Ectodermal cell (in vitro differentiated cells): ENCODE data around the gene DCAF11.

Experiments used
- H3K27ac ChIP-seq: 2 replicates; pipeline ENCODE4 v1.7.0; 2013; ENCODE audit warnings: mild to moderate bottlenecking, low read depth, low read length; ENCODE audit not compliant: insufficient read depth, poor library complexity, severe bottlenecking
- H3K27me3 ChIP-seq: 2 replicates; pipeline ENCODE4 v1.7.0; 2013; ENCODE audit warnings: mild to moderate bottlenecking, low read length; ENCODE audit not compliant: insufficient read depth, control insufficient read depth, poor library complexity, severe bottlenecking
- H3K36me3 ChIP-seq: one replicate; pipeline ENCODE4 v1.7.0; 2013; ENCODE audit warnings: low read length; ENCODE audit not compliant: control insufficient read depth, insufficient read depth
- H3K4me1 ChIP-seq: one replicate; pipeline ENCODE4 v1.7.0; 2013; ENCODE audit warnings: low read length; ENCODE audit not compliant: control insufficient read depth, insufficient read depth
- H3K4me3 ChIP-seq: 2 replicates; pipeline ENCODE4 v1.7.0; 2013; ENCODE audit warnings: low read depth, low read length, control low read depth; ENCODE audit not compliant: insufficient read depth
- H3K9me3 ChIP-seq: 2 replicates; pipeline ENCODE4 v1.7.0; 2013; ENCODE audit warnings: mild to moderate bottlenecking, low read length, moderate library complexity; ENCODE audit not compliant: control insufficient read depth
- WGBS, 2 experiments: methylation state at CpG; one replicate each; pipeline ENCODE4 v1.1.7; 2013; ENCODE audit warnings: missing lambda C conversion rate in 2 of 2; 5-methylcytosine and 5-hydroxymethylcytosine counted together

Gene DCAF11

GRCh38 chr14:24071144-24071697 is 43.4 kb upstream of the DCAF11 start, which contains the start of gene CPNE6:
CPNE6 (plus strand) TSS chr14:24071562; CDS start chr14:24072937, 1,375 bp downstream.
- H3K4me1 ChIP-seq = no peaks in the 10 kb centered on the region
- H3K4me3 ChIP-seq = no peak within 1 kb of the TSS
- no peaks in the 10 kb centered on the region for H3K9me3 ChIP-seq
- H3K27ac ChIP-seq = no peak within 1 kb of the TSS
- WGBS, 2 experiments = 86 to 89% methylated on average over 19 of the region's 19 CpGs
- H3K36me3 ChIP-seq = no peaks in the 10 kb centered on the region
- no peaks in the 10 kb centered on the region for H3K27me3 ChIP-seq

GRCh38 chr14:24071836-24072430 is 42.6 kb upstream of the DCAF11 start:
- WGBS, 2 experiments = 90 to 91% methylated on average over 12 of the region's 12 CpGs
- no peaks in the 10 kb centered on the region for H3K9me3 ChIP-seq
- no peak overlapping the region for H3K27ac ChIP-seq
- no peaks in the 10 kb centered on the region for H3K4me1 ChIP-seq
- H3K36me3 ChIP-seq = no peaks in the 10 kb centered on the region
- no peaks in the 10 kb centered on the region for H3K27me3 ChIP-seq
- no peak overlapping the region for H3K4me3 ChIP-seq

GRCh38 chr14:24072436-24072835 is 42.1 kb upstream of the DCAF11 start:
- H3K36me3 ChIP-seq = no peaks in the 10 kb centered on the region
- H3K4me3 ChIP-seq = no peak overlapping the region
- no peaks in the 10 kb centered on the region for H3K27me3 ChIP-seq
- no peak overlapping the region for H3K27ac ChIP-seq
- H3K4me1 ChIP-seq = no peaks in the 10 kb centered on the region
- no peaks in the 10 kb centered on the region for H3K9me3 ChIP-seq
- WGBS, 2 experiments = 87 to 88% methylated on average over 7 of the region's 7 CpGs

DNA sequence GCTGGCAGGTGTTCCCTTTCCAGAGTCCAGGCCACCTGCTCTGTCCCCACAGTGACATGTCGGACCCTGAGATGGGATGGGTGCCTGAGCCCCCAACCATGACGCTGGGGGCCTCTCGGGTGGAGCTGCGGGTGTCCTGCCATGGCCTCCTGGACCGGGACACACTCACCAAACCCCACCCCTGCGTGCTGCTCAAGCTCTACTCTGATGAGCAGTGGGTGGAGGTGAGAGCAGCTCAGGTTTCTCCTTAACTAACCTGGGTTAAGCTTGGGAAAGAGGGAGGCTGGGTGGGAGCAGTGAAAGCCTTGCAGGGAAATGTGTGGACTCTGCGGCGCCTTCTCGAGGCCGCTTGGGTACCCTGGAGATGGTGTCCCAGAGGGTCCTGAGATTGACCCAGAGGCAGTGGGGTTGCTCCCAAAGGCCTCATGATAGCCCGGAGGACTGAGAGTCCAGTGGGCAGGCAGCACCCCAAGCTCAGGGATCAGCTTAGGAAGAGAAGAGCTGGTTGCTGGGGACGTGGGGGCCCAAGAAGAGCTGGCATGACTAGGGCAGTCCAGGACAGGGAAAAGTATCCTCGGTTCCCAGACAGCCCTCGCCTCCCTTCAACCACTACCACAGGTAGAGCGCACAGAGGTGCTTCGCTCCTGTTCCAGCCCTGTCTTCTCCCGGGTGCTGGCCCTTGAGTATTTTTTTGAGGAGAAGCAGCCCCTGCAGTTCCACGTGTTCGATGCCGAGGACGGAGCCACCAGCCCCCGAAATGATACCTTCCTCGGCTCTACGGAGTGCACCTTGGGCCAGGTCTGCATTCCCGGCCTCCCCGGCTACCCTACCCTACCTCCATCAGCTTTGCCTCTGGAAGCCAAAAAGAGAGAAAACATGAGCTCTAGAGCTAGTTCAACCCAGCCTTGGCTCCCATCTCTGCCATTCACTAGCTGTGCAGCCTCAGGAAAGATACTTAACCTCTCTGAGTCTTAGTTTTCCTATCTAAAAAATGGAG is 41.4 kb upstream of the DCAF11 start:
- Histone ChIP-seq H3K4me1 (peaks cover 5% of the 10 kb centered on the region), H3K27ac (no peak overlapping the region), H3K4me3 (no peak overlapping the region), H3K27me3 (no peaks in the 10 kb centered on the region), H3K9me3 (no peaks in the 10 kb centered on the region), H3K36me3 (no peaks in the 10 kb centered on the region)
- WGBS, 2 experiments = 87 to 88% methylated on average over 26 of the region's 26 CpGs

- no peak overlapping the region for H3K4me3 ChIP-seq
- 89 to 91% methylated on average over 10 to 11 of the region's 11 CpGs for WGBS, 2 experiments
These were observed 39.7 kb upstream of the DCAF11 start for GRCh38 chr14:24074625-24075484.

GRCh38 chr14:24075485-24076301 is 38.9 kb upstream of the DCAF11 start:
- WGBS, 2 experiments = 86% methylated on average over 11 of the region's 11 CpGs
- H3K27me3 ChIP-seq = peaks cover 7% of the 10 kb centered on the region

More at GRCh38 chr14:24074625-24075484, 39.7 kb upstream of the DCAF11 start:
- Histone ChIP-seq H3K4me1 (peaks cover 18% of the 10 kb centered on the region), H3K27me3 (no peaks in the 10 kb centered on the region), H3K36me3 (no peaks in the 10 kb centered on the region), H3K27ac (no peak overlapping the region), H3K9me3 (no peaks in the 10 kb centered on the region)

DNA sequence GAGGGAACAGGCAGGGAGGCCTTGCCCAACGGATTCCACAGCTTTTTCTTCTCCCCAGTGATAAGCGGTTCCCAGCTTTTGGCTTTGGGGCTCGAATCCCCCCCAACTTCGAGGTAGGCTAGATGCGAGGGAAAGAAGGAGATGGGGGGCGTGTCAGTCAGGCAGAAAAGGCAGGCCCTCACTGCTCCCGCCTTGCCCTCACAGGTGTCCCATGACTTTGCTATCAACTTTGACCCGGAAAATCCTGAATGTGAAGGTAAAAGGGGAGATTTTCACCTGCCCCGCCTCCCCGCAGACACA is 38.3 kb upstream of the DCAF11 start:
- Histone ChIP-seq H3K9me3 (no peaks in the 10 kb centered on the region), H3K4me1 (peaks cover 25% of the 10 kb centered on the region), H3K27ac (no peak overlapping the region), H3K36me3 (no peaks in the 10 kb centered on the region), H3K4me3 (no peak overlapping the region), H3K27me3 (peaks cover 12% of the 10 kb centered on the region)
- 87 to 94% methylated on average over 10 of the region's 10 CpGs for WGBS, 2 experiments

More at GRCh38 chr14:24075485-24076301, 38.9 kb upstream of the DCAF11 start:
- H3K4me3 ChIP-seq = no peak overlapping the region
- H3K4me1 ChIP-seq = peaks cover 25% of the 10 kb centered on the region
- H3K27ac ChIP-seq = no peak overlapping the region
- no peaks in the 10 kb centered on the region for H3K9me3 ChIP-seq
- no peaks in the 10 kb centered on the region for H3K36me3 ChIP-seq

- H3K27me3 ChIP-seq = peaks cover 21% of the 10 kb centered on the region
- H3K27ac ChIP-seq = no peak overlapping the region
These were observed 37.5 kb upstream of the DCAF11 start for GRCh38 chr14:24077086-24077485.

DNA sequence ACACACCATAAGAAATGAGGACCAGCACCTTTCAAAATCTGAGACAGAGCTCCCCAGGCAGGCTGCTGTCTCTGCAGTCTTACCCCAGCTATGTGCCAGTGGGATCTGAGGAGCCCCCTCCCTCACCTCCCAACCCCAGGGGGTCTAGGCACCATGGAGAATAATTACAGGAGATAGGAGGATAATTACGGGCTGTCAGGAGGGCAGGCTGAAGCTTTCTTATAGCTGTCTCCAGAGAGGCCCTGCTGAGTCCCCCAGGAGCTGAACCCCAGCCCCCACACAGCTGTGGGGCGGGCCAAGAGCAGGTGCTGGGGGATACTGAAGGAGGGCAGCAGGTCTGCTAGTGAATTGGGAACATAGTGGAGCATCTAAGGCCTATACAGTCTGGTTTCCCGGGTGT is 36.4 kb upstream of the DCAF11 start:
- no peak overlapping the region for H3K4me3 ChIP-seq
- H3K36me3 ChIP-seq = no peaks in the 10 kb centered on the region
- no peak overlapping the region for H3K27ac ChIP-seq
- WGBS, 2 experiments = 74% methylated on average over 3 of the region's 3 CpGs
- H3K9me3 ChIP-seq = no peaks in the 10 kb centered on the region
- peaks cover 31% of the 10 kb centered on the region for H3K27me3 ChIP-seq
- H3K4me1 ChIP-seq = peaks cover 33% of the 10 kb centered on the region

More at GRCh38 chr14:24077086-24077485, 37.5 kb upstream of the DCAF11 start:
- WGBS, 2 experiments = 92 to 95% methylated on average over 23 of the region's 23 CpGs
- Histone ChIP-seq H3K4me3 (no peak overlapping the region), H3K4me1 (peaks cover 30% of the 10 kb centered on the region), H3K36me3 (no peaks in the 10 kb centered on the region), H3K9me3 (no peaks in the 10 kb centered on the region)
